ENCODE measurements around the gene CTNNA1.
A peak's percentile ranks its signal among the peaks of the same experiment; 100 is the strongest.

Gene CTNNA1

DNA sequence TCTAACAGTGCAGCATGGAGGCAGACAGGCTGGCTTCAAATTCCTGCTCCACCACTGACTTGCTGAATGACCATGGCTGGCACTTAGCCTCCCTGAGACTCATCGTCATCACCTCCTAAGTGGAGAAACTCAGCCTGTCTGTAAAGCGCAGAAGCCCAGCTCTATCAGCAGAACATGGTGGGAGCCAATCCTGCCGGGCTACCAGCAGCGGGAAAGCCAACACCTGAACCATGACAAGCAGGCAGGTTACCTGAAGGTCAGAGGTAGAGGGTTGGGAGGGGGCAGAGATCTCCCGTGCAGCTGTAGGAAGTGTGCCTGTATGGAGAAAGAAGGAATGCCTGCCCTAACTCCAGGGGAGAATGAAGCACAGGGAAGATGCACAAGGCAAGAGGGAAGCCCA, 194.6 kb downstream of the CTNNA1 start:
- DNase-seq, result no peak

- DNase-seq, result no peak
Observed at GRCh38 chr5:138948471-138949222, 195.4 kb downstream of the CTNNA1 start.

DNA sequence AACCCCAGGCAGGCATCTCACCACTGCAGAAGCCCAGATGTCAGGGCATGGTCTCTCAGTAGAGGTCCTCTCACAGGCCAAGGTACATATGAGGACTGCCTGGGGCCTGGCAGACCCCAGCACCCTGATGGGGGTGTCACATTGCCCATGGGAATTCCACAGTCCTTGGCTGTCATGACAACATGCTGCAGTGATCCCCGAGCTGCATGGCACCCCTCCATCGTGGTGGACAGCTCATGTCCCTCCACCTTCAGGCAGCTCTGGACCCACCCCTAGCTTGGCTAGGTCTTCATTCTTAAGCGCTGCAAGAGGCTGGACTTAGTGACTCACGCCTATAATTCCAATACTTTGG, 196.0 kb downstream of the CTNNA1 start:
- no peak for DNase-seq

- DNase-seq, result peak in 4 of 56 donors; percentile 36 to 59 (median 51)
Observed at GRCh38 chr5:138949988-138950387, 196.8 kb downstream of the CTNNA1 start.

DNA sequence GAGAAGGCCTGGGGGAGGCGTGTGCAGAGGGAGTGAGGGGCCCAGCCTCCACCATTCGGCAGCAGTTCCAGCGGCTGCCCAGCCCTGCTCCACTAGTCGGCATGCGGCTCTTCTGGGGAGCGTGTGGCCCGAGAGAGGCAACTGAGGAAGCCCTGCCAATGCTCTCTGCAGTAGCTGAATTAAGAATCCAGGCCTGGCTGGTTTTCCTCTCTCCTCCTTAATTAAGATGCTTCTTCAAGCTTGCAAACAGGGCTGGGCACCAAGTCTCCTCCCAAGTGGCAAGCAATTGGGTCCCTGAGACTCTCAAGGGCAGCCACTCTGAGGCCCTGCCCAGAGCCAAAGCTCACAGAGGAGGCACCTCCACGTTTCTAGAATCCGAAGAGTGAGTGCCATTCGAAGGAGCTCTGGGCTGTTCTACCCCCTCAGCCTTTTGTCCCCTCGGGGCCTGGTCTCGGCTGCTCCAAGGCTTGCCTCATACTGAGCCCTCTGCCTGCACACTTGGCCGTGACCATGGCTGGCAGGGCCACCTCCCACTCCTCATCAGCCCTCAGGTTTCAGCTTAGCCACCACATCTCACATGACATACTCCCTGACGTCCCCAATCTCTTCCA, 197.3 kb downstream of the CTNNA1 start:
- DNase-seq, result peak in 41 of 56 donors; percentile 19 to 89 (median 59)

- no peak for DNase-seq
Observed at GRCh38 chr5:138951091-138951985, 198.1 kb downstream of the CTNNA1 start.

DNA sequence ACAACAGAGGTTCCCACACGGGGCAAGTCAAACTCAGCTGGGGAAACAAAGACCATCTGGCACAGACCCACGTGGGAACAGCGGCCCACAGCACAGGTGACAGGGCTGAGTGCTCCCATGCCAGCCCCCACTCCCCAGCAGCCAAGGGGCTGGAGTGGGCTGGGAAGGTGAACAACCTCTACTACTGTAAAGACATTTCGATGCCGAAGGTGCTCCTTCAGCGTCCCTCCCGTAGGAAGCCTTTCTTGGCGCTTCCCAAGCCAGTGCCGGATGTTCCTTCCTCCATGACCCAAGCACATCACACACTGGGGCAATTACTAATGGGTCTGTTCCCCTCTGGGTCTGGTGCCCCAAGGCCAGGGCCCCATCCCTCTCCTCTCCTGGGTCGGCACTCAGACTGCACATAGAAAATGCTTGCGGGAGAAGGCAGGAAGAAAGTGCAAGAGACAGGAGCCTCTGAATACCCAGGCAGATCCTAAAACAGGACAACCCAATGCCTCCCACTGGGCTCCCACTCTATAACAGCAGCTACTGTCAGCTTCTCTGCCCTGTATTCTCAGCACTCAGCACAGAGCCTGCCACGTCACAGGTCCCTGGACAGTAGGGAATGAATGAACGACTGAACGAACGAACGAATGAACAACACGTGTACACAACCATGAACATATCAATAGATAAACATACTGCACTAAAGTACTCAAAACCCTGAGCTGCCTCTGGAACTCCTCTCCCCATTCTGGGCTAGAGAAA, 198.9 kb downstream of the CTNNA1 start:
- DNase-seq, result no peak

GRCh38 chr5:138952962-138953361, 199.7 kb downstream of the CTNNA1 start:
- DNase-seq, result peak in 10 of 56 donors; percentile 50 to 73 (median 64)

- peak in 54 of 56 donors; percentile 49 to 94 (median 84) for DNase-seq
Observed at GRCh38 chr5:138953387-138954256, 200.4 kb downstream of the CTNNA1 start.

- peak in 2 of 56 donors; percentile 39 to 42 for DNase-seq
Observed at GRCh38 chr5:138954257-138955012, 201.2 kb downstream of the CTNNA1 start.

GRCh38 chr5:138955013-138955660, 201.9 kb downstream of the CTNNA1 start:
- peak in 28 of 56 donors; percentile 19 to 64 (median 40) for DNase-seq

DNA sequence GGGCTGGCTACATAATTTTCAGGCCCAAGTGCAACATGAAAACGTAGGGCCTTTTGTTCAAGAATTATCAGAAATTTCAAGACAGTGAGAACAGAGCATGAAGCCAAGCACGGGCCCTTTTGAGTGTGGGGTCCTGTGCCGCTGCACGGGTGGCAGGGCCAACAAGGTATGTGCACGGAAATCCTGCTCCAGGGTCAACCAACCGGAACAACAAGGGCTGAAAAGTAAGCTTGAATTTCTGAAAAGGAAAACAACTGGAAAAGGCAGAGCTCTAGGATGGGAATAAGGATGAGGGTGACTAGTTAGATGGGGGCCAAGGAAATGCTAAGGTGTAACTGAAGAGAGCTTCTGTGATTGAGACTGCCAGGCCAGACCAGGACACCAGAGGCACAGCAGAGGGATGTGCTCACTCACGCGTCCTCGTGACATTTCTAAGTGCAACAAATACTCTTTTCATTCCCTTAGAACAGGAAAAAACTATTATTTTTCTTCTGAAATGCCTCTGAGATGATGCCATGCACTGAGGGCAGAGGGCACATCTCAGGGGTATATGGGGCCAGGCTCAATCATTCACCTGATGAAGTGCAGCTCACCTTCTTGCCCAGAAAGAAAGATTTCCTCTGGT, 202.6 kb downstream of the CTNNA1 start:
- peak in 1 of 56 donors; percentile 22 for DNase-seq

- no peak for DNase-seq
Observed at GRCh38 chr5:138956801-138957200, 203.6 kb downstream of the CTNNA1 start.

- no peak for DNase-seq
Observed at GRCh38 chr5:138960145-138960692, 207.0 kb downstream of the CTNNA1 start.

- no peak for DNase-seq
Observed at GRCh38 chr5:138961221-138961620, 208.0 kb downstream of the CTNNA1 start.

GRCh38 chr5:138961729-138962128, 208.5 kb downstream of the CTNNA1 start:
- DNase-seq, result no peak

DNA sequence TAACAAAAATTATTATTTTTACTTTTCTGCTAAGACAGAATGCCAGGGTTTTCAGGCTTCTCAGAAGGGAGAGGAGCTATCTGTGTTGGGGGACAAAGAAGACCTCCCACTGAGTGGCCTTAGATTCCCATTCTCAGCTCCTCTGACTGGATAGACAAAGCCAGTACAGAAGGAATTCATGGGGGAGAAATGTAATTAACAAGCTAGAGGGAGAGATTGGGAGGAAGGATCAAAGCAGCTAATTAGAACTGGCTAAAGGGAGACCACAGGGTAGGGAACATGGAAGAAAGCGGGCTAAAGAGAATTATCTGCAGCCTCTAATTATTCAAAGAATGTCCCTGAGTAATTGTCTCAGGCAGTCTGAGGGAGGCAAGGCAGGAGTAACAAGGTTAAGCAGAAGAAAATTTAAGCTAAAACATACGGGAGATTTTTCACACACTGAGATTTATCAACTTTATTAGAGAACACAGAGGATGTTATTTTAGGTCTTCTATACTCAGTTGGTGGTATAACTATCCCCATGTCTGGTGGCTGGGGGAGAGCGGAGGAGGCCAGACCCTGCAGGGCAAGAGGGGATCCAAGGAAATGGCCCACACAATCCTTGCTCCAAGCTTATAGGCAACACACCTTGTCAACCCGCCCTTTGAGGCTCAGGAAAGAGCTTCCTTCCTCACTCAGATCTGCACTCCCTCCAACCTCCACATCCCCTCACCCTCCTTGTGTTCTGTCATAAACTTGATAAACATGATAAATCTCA, 209.6 kb downstream of the CTNNA1 start:
- no peak for DNase-seq
